Activated naive CD8-positive, alpha-beta T cell treated with anti-CD3 and anti-CD28 coated beads, Interleukin-2, amount 10 ng/mL, durations not matched to agents 7 days and 5 days (primary cell): ENCODE results near the gene GAPDH. TPM values are rescaled to one million over a fixed set of nuclear protein-coding genes. Genes with fewer than 3 reads are reported as not detected.
A peak's percentile ranks its signal among the peaks of the same experiment; 100 is the strongest.

Experiments used
- ATAC-seq: fragments of 150-1000 bp; cut with Tn5 transposase; one replicate; pipeline ENCODE4 v1.10.0; 2021; ENCODE audit warnings: low read depth, moderate library complexity
- POLR2A ChIA-PET: fragments of 350-600 bp; sonication (Branson Sonifier 250); formaldehyde crosslinking; loops from one replicate; lab custom pipeline; 2021; ENCODE audit warnings: antibody characterized with exemption; lab: Charles Lee
- DNase-seq: peaks from one replicate; pipeline ENCODE4 v3.0.0; 2021
- H3K27ac Mint-ChIP-seq: one replicate; pipeline ENCODE4 v1.8.0; 2022; ENCODE audit warnings: mild to moderate bottlenecking, mixed read lengths
- H3K27me3 Mint-ChIP-seq: one replicate; pipeline ENCODE4 v1.8.0; 2022; ENCODE audit warnings: mild to moderate bottlenecking, moderate library complexity, mixed read lengths
- H3K36me3 Mint-ChIP-seq: one replicate; pipeline ENCODE4 v1.8.0; 2021; ENCODE audit warnings: mild to moderate bottlenecking, mixed read lengths
- H3K4me1 Mint-ChIP-seq: one replicate; pipeline ENCODE4 v1.8.0; 2021; ENCODE audit warnings: mixed read lengths
- H3K4me3 Mint-ChIP-seq: one replicate; pipeline ENCODE4 v1.8.0; 2022; ENCODE audit warnings: mild to moderate bottlenecking, moderate library complexity, mixed read lengths
- H3K9me3 Mint-ChIP-seq: one replicate; pipeline ENCODE4 v1.8.0; 2021; ENCODE audit warnings: mixed read lengths
- total RNA-seq, 2 experiments: library from RNA; stranded (reverse); gene quantifications; one replicate each; pipeline ENCODE4 v1.2.3, GENCODE V29; 2021

The GAPDH gene
- total RNA-seq, 2 experiments from 2014 or later: 4,618 to 4,824 TPM

GRCh38 chr12:6540181-6540877 is 6.0 kb downstream of the GAPDH start:
- Mint-ChIP-seq H3K4me1 (peaks cover 49% of the 10 kb centered on the region), H3K9me3 (no peaks in the 10 kb centered on the region), H3K27me3 (no peaks in the 10 kb centered on the region), H3K36me3 (peaks cover 27% of the 10 kb centered on the region), H3K4me3 (peak overlapping the region; percentile 78), H3K27ac (peak overlapping the region; percentile 80)
- POLR2A ChIA-PET: interaction anchor here (0.7 to 3.8 kb wide), 15 partner anchors 8 to 116 kb away, joined by 3 to 13 read pairs (median 4); partner anchors contain the start of genes TAPBPL and VAMP1
- DNase-seq (peak; percentile 73), ATAC-seq (peak; percentile 49)

- DNase-seq (no peak), ATAC-seq (no peak)
- no peaks in the 10 kb centered on the region for H3K27me3 Mint-ChIP-seq
- no peak overlapping the region for H3K4me3 Mint-ChIP-seq
- peak overlapping the region; percentile 45 for H3K27ac Mint-ChIP-seq
- no peaks in the 10 kb centered on the region for H3K9me3 Mint-ChIP-seq
- peaks cover 19% of the 10 kb centered on the region for H3K36me3 Mint-ChIP-seq
- H3K4me1 Mint-ChIP-seq: peaks cover 46% of the 10 kb centered on the region
- POLR2A ChIA-PET: interaction anchor here (0.6 to 1.7 kb wide), 7 partner anchors 10 to 234 kb away, joined by 3 to 6 read pairs (median 4); partner anchors contain the start of genes TAPBPL and VAMP1
Measured at GRCh38 chr12:6541371-6542165, 7.3 kb downstream of the GAPDH start.

- POLR2A ChIA-PET: no interaction called here
- no peak for ATAC-seq
- Mint-ChIP-seq H3K27me3 (no peaks in the 10 kb centered on the region), H3K4me3 (no peak overlapping the region), H3K27ac (peak overlapping the region; percentile 4), H3K4me1 (peaks cover 40% of the 10 kb centered on the region), H3K36me3 (peaks cover 16% of the 10 kb centered on the region), H3K9me3 (no peaks in the 10 kb centered on the region)
- DNase-seq: no peak
Measured at GRCh38 chr12:6542209-6543009, 8.1 kb downstream of the GAPDH start.

GRCh38 chr12:6546016-6546415 is 11.7 kb downstream of the GAPDH start:
- H3K9me3 Mint-ChIP-seq: no peaks in the 10 kb centered on the region
- POLR2A ChIA-PET: no interaction called here

GRCh38 chr12:6547566-6547965 is 13.2 kb downstream of the GAPDH start:
- peaks cover 9% of the 10 kb centered on the region for H3K4me1 Mint-ChIP-seq
- H3K27ac Mint-ChIP-seq: no peak overlapping the region
- POLR2A ChIA-PET: interaction anchor here (0.6 to 2.8 kb wide), 2 partner anchors 9 to 58 kb away, joined by 4 to 13 read pairs; no protein-coding TSS in a partner anchor

More at GRCh38 chr12:6546016-6546415, 11.7 kb downstream of the GAPDH start:
- peaks cover 17% of the 10 kb centered on the region for H3K4me1 Mint-ChIP-seq
- H3K4me3 Mint-ChIP-seq: no peak overlapping the region
- no peaks in the 10 kb centered on the region for H3K27me3 Mint-ChIP-seq
- no peak for DNase-seq
- H3K27ac Mint-ChIP-seq: no peak overlapping the region
- ATAC-seq: no peak
- peaks cover 17% of the 10 kb centered on the region for H3K36me3 Mint-ChIP-seq

GRCh38 chr12:6547987-6548386 is 13.7 kb downstream of the GAPDH start:
- Mint-ChIP-seq H3K36me3 (peaks cover 21% of the 10 kb centered on the region), H3K27ac (no peak overlapping the region), H3K4me1 (peaks cover 13% of the 10 kb centered on the region), H3K4me3 (no peak overlapping the region), H3K27me3 (no peaks in the 10 kb centered on the region), H3K9me3 (no peaks in the 10 kb centered on the region)
- DNase-seq: no peak
- POLR2A ChIA-PET: interaction anchor here (2.8 kb wide), 1 partner anchor 9 kb away, joined by 13 read pairs; no protein-coding TSS in a partner anchor
- ATAC-seq: no peak

More at GRCh38 chr12:6547566-6547965, 13.2 kb downstream of the GAPDH start:
- H3K4me3 Mint-ChIP-seq: no peak overlapping the region
- ATAC-seq (no peak), DNase-seq (no peak)
- no peaks in the 10 kb centered on the region for H3K9me3 Mint-ChIP-seq
- H3K27me3 Mint-ChIP-seq: no peaks in the 10 kb centered on the region
- H3K36me3 Mint-ChIP-seq: peaks cover 21% of the 10 kb centered on the region

- H3K4me1 Mint-ChIP-seq: peaks cover 19% of the 10 kb centered on the region
- ATAC-seq: no peak
- H3K27ac Mint-ChIP-seq: no peak overlapping the region
- no peaks in the 10 kb centered on the region for H3K9me3 Mint-ChIP-seq
- POLR2A ChIA-PET: interaction anchor here (2.8 kb wide), 1 partner anchor 10 kb away, joined by 13 read pairs; no protein-coding TSS in a partner anchor
- no peak overlapping the region for H3K4me3 Mint-ChIP-seq
- H3K27me3 Mint-ChIP-seq: no peaks in the 10 kb centered on the region
- DNase-seq: no peak
- H3K36me3 Mint-ChIP-seq: peaks cover 22% of the 10 kb centered on the region
Measured at GRCh38 chr12:6548556-6548955, 14.2 kb downstream of the GAPDH start.

GRCh38 chr12:6548966-6549683 is 14.8 kb downstream of the GAPDH start:
- no peak for ATAC-seq
- no peak for DNase-seq
- peaks cover 22% of the 10 kb centered on the region for H3K36me3 Mint-ChIP-seq
- H3K9me3 Mint-ChIP-seq: no peaks in the 10 kb centered on the region
- no peaks in the 10 kb centered on the region for H3K27me3 Mint-ChIP-seq
- peaks cover 23% of the 10 kb centered on the region for H3K4me1 Mint-ChIP-seq
- POLR2A ChIA-PET: interaction anchor here (0.5 to 2.8 kb wide), 3 partner anchors 10 to 79 kb away, joined by 3 to 13 read pairs (median 3); no protein-coding TSS in a partner anchor
- no peak overlapping the region for H3K4me3 Mint-ChIP-seq
- H3K27ac Mint-ChIP-seq: peak overlapping the region; percentile 57

GRCh38 chr12:6549684-6550151 is 15.4 kb downstream of the GAPDH start:
- POLR2A ChIA-PET: interaction anchor here (0.5 to 2.8 kb wide), 3 partner anchors 11 to 80 kb away, joined by 3 to 13 read pairs (median 3); no protein-coding TSS in a partner anchor
- ATAC-seq (no peak), DNase-seq (no peak)
- Mint-ChIP-seq H3K27ac (peak overlapping the region; percentile 57), H3K4me1 (peaks cover 29% of the 10 kb centered on the region), H3K4me3 (no peak overlapping the region), H3K9me3 (no peaks in the 10 kb centered on the region), H3K27me3 (no peaks in the 10 kb centered on the region), H3K36me3 (peaks cover 20% of the 10 kb centered on the region)

GRCh38 chr12:6550294-6551062 is 16.2 kb downstream of the GAPDH start:
- POLR2A ChIA-PET: interaction anchor here (0.5 to 1.1 kb wide), 5 partner anchors 10 to 323 kb away, joined by 3 to 4 read pairs (median 3); no protein-coding TSS in a partner anchor
- Mint-ChIP-seq H3K9me3 (no peaks in the 10 kb centered on the region), H3K27ac (no peak overlapping the region), H3K4me1 (peaks cover 33% of the 10 kb centered on the region), H3K4me3 (no peak overlapping the region), H3K27me3 (no peaks in the 10 kb centered on the region), H3K36me3 (peaks cover 25% of the 10 kb centered on the region)
- DNase-seq: no peak
- ATAC-seq: no peak

- DNase-seq (no peak), ATAC-seq (no peak)
- H3K9me3 Mint-ChIP-seq: no peaks in the 10 kb centered on the region
- no peak overlapping the region for H3K27ac Mint-ChIP-seq
- H3K4me1 Mint-ChIP-seq: peaks cover 33% of the 10 kb centered on the region
- POLR2A ChIA-PET: interaction anchor here (0.5 to 1.1 kb wide), 5 partner anchors 11 to 323 kb away, joined by 3 to 5 read pairs (median 3); no protein-coding TSS in a partner anchor
- peaks cover 22% of the 10 kb centered on the region for H3K36me3 Mint-ChIP-seq
- H3K4me3 Mint-ChIP-seq: no peak overlapping the region
- no peaks in the 10 kb centered on the region for H3K27me3 Mint-ChIP-seq
Measured at GRCh38 chr12:6551063-6551461, 16.7 kb downstream of the GAPDH start.
